Activated gamma-delta T cell treated with Interleukin-2 at 50 U/mL for 16 hours (primary cell): Measurements from ENCODE around the gene HCFC1.

Experiments used
- DNase-seq: peaks from one replicate; pipeline ENCODE4 v3.0.0-alpha.2; 2020

Gene HCFC1

DNA sequence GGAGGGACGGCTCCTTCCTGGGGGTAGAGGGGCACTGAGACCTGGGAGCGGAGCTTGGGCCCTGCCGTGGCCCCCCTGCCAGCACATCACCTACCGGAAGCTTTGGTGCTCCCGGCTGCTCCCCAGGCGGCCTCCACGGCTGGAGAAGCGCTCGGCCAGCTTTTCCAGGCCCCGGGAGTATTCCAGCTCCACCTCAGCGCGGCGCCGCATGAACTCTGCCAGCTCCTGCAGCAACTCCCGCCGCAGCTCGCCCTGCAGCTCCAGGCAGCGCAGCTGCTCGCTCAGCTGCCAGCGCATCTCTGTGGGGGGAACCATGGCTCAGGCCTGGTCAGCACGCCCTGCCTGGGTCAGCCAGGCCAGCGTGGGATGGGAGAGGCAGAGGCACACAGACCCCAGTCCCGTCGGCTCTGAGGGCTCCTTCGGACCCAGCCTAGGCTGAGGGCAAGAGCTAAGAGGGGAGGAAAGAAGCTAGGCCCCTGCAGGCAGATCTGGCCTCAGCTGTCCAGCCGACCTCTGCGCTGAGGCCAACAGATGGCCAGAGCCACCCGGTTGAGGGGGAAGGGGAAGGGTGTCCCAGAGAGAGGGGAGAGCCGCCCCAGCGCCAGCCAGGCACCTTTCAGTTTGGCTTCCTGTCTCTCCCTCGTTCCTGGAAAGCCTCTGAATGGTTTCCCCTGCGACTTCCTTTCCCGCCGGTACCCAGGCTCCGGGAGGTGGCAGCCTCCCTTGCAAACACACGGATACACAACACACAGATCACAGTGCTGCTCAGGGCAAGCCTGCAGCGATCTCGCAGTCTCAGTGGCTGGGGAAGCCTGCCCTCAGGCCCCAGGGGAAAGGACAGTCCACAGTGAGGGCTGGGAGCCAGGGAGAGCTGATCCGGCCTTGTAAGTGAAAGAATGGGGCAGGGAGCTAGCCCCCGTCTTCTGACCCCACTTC lies 49.8 kb downstream of the HCFC1 start:
- DNase-seq = no peak

DNA sequence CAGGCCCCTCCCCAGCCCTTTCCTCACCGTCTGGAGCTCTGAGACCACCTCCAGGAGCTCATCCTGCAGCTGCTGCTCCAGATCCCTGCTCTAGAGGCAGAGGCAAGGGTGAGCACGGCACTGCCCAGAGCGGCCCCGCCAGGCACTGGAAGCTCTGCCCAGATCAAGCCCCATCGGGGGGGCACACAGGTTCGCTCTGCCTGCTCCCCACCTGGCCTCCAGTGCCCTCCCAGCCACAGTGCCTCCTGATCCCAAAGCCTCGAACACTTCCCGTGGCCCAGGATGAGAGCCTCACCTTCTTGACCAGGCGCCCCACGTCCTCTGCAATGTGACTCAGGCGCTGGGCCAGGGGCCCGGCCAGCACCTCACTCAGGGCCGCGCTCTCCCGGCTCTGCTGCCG lies 50.5 kb downstream of the HCFC1 start:
- no peak for DNase-seq

DNA sequence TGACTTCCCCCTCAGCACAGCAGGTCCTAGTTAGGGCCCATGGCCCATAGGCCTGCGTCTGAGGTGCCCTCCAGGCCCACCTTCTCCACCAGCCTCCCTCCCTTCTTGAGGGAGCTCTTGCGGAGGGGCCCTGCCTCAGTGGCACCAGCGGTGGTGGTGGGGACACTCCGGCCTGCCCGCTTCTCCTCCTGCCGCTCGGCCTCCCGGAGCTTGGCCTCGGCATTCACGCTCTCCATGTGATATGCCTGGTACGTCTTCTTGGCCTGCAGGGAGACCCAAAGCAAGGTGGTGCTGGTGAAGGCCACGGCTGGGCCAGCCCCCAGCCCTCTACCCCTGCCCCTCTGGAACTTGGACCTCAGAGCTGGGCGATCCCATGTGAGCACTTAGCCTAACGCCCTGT lies 51.1 kb downstream of the HCFC1 start:
- no peak for DNase-seq

DNA sequence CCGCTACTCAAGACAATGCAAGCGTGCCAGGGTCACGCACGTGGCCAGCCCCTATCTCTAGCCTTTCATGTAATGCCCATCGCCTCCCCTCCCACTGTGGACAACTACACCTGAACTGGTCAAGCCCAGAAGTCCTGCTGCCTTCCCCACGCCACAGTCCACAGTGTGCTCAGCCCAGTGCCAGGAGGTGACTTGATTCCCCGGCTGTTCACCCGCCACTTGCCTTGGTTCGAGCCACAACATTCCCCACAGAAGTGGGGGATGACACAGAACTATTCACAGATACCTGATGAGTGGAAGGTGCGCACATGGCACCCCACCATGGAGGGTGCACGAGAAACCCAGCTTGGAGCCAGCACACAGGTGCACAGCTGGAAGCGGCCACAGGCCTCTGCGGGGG lies 52.3 kb downstream of the HCFC1 start:
- no peak for DNase-seq

DNA sequence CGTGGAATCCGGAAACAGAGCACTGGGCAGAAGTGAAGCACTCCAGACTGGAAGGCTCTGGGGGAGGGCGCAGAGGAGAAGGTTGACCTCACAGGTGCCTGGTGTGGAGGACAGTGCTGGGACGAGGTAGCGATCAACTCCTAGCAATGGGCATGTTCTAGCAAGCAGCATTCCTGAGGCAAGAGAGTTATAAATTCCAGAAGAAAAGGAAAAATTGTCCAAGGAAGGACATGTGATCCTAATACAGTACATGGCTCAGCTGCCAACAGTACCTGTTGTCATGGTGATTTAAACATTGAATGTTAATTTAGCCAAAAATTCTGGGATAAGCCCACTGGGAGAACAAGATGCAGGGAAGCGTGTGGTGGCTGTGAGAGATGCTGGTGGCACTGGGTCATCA lies 53.7 kb downstream of the HCFC1 start:
- no peak for DNase-seq

DNA sequence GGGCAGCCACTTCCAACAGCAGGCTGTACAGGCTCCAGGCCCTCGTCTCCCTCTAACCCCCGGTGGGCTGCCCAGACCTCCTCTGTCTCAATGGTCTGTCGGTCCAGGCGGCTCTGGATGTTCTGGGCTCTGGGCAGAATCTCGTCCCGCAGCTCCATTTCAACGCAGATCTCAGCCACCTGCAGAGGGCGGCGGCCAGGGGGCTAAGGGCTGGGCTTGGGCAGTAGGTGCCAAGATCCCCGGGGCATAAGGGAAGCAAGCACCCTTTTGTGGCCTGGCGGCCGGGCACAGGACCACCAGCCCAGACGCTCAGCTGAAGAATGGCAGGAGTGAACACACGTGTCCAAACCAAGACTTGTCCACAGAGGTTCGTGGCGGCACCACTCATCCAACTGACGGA lies 57.9 kb downstream of the HCFC1 start:
- no peak for DNase-seq

DNA sequence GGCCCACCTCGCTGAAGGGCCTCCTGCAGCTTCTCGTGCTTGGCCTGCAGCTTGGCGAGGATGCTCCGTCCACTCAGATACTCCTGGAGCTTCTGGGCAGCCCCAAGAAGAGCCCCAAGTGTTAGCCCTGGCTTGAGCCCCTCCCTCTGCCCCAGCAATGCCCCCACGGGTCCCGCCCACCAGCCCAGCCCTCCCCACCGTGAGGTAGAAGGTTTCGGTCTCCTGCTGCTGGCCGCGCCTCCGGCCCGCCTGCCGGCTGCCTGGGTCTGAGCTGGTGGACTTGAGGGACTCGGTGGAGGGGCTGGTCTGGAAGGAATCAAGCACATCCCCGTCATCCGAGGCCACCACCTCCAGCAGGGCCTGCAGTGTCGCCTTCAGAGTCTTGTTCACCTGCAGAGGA lies 58.4 kb downstream of the HCFC1 start:
- DNase-seq = no peak

DNA sequence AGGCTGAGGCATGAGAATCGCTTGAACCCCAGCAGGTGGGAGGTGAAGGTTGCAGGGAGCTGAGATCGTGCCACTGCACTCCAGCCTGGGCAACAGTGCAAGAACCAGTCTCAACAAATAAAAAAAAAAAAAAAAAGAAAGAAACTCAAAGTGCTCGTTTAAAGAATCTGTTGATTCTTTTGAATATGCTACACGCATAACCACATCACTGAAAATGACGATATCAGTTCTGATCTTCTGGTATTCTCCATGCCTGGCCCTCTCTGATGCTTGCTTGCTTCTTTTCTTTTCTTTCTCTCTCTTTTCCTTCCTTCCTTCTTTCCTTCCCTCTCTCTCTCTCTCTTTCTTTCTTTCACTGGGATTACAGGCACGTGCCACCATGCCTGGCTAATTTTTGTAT lies 59.8 kb downstream of the HCFC1 start:
- no peak for DNase-seq

DNA sequence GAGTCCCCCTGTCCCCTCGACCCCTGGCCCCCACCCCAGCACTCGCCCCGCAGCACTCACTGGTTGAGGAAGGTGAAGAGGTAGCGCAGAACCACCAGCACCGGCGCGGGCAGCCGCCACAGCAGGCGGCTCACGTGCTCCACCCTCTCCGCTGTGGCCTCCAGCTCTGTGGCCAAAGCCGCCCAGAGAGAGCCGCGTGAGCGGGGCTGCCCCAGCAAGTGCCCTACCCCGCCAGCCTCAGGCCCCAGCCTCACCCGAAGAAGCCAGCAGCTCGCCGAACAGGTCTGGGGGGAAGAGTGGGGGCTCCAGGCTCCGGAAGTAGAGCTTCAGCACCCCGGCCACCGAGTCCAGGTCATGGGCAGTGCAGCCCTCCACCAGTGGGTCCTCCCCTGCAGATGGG lies 61.2 kb downstream of the HCFC1 start:
- DNase-seq = no peak

DNA sequence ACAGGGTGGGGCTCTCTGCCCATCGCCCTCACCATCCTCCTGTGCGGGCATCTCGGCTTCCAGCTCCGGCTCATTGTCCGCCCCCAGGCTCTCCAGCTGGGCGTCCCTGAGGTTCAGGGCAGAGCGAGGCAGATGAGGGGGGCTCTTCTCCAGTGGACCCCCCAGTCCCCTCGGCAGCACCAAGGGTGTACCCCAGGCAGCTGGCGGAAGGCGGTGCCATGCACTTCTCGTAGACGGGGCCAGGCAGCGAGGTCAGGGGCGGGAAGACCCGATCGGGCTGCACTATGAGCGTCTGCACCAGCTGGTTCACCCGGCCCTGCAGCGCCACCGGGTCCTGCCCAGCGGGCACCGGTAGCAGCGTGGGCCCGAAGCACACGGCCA lies 61.6 kb downstream of the HCFC1 start:
- no peak for DNase-seq

DNA sequence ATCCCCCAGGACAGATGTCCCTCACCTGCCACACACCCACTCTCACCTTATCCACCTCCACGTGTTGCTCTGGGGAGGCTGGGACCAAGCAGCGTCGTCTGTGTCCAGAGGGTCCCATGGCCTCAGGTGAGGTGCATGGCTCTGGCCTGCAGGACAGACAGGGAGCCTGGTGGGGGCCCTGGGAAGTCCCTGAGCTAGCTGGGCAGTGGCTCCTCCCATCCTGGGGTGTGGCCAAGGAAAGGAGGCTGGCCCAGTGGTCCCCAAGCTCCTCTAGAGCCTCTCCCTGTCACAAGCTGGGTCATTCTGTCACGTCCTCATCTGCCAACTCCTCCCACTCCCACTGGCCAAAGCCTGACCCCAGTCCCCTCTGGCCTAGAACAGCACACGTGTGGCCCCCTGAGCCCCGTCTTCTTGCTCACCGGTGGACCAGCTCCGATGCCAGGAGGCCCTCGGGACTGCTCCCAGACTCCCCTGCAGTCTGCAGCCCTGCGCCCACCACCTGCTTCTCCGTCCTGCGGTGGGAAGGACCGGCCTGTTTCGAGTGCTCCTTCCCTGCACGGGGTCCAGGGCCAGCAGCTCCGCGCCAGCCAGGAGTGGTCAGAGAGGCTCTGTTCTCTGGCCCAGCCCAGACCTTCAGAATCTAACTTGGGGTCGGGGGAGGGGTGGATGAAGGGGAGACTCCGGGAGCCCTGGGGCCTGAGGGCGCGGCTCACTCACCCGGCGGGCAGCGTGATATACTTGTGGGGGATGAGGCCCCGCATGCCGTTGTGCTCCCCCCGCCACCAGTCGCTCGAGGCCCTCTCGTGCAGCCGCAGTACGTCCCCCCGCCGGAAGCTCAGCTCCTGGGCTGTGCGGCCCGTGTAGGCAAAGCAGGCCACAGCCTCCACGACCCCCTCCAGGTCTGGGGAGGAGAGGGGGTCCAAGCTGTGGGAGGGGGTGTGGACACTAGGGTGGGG lies 62.3 kb downstream of the HCFC1 start:
- no peak for DNase-seq

DNA sequence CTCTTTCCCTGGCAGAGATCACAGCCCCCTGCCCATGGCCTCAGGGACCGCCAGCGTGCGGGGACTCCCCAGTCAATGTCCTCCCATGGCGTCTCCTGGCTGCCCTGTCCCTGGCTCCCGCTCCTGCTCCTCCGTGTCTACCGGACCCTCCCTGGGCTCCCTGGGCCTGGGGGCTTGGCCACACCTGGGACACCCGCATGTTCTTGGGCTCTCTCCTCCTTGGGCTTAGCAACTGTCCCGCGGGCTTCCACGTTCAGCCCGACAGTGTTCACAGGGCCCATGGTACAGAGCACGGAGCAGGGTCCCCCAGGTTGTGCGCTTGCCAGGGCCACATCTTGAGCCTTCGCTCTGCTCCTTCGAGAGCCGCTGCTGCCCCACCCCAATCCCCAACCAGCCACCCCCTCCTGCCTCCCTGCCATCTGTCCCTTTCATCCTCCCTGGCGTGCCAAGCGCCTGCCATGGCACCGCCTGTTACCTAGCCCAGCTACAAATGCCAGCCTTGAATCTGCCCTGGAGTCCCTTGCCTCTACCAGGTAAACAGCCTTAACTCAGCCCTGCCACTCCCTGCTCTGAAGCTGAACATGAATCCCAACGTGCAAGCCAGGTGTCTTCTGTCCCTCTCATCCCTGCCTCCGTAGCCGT lies 63.3 kb downstream of the HCFC1 start:
- no peak for DNase-seq

DNA sequence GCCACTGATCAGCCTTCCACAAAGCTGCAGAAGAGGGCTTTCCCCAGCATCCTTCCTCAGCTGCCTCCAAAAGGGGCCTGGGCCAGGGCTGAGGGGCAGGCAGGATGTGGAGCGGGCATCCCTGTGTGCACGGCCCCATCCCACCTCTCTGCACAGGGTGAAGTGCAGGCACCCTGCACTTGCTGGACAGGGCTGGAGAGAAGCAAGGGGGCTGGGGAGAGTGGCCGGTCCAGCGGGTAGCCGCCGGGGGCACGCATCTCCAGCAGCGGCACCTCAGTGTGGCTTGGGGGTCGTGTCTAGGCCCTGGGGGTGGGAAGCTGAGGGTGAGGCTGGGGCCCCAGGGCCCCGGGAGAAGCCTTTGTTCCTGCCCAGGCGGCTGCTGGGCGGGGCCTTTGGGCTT lies 64.2 kb downstream of the HCFC1 start:
- DNase-seq = no peak

DNA sequence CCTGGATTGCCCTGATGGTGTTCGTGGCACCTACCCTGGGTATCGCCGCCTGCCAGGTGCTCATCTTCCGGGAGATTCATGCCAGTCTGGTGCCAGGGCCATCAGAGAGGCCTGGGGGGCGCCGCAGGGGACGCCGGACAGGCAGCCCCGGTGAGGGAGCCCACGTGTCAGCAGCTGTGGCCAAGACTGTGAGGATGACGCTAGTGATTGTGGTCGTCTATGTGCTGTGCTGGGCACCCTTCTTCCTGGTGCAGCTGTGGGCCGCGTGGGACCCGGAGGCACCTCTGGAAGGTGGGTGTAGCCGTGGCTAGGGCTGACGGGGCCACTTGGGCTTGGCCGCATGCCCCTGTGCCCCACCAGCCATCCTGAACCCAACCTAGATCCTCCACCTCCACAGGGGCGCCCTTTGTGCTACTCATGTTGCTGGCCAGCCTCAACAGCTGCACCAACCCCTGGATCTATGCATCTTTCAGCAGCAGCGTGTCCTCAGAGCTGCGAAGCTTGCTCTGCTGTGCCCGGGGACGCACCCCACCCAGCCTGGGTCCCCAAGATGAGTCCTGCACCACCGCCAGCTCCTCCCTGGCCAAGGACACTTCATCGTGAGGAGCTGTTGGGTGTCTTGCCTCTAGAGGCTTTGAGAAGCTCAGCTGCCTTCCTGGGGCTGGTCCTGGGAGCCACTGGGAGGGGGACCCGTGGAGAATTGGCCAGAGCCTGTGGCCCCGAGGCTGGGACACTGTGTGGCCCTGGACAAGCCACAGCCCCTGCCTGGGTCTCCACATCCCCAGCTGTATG lies 65.3 kb downstream of the HCFC1 start:
- no peak for DNase-seq

DNA sequence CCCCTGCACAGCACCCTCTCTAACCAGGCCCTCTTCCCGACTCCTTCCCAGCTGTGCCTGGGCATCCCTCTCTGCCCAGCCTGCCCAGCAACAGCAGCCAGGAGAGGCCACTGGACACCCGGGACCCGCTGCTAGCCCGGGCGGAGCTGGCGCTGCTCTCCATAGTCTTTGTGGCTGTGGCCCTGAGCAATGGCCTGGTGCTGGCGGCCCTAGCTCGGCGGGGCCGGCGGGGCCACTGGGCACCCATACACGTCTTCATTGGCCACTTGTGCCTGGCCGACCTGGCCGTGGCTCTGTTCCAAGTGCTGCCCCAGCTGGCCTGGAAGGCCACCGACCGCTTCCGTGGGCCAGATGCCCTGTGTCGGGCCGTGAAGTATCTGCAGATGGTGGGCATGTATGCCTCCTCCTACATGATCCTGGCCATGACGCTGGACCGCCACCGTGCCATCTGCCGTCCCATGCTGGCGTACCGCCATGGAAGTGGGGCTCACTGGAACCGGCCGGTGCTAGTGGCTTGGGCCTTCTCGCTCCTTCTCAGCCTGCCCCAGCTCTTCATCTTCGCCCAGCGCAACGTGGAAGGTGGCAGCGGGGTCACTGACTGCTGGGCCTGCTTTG lies 66.0 kb downstream of the HCFC1 start:
- DNase-seq = no peak

DNA sequence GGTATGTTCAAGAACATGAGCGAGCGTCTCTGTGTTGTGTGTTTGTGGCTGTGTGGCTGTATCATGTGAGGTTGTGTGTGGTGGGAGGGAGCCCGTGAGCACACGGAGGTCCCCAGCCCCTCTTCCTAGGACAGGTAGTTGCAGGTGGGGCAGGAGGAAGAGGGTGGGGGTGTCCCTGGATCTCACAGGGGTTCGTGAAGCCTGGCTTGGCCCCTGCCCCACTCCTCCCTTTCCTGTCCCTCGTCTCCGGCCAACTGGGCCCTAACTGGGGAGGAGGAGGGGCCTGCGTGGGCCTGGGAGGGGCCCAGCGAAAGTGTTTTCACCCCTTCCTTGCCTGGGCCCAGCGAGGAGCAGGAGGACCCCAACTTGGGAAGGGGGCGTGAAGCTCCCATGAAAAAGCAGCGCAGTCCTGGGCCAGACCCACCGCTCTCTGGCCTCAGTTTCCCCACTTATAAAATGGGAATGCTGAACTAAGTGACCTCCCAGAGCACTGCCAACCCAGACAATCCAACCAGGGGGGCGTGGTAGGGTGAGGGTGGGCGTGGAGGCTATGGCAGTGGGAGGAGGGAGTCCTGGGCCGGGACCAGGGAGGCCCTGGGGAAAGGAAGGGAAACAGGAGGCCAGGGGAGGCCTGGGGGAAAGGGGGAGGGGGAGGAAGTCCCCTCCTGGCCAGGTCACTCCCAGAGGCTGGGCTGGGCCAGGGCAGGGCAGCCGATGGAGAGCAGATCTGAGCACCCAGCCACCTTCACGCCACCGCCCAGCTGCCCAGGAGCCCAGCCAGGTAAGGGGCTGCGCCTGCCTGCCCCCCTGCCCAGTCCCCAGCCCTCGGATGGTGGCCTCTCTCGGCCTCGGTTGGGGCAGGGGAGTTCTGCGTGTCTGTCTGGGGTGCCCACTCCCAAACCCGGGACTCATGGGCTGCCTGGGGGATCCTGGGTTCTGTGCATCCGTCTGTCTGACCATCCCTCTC lies 67.3 kb downstream of the HCFC1 start, which contains the start of gene AVPR2:
Gene AVPR2 (plus strand): TSS at position 683 of the 967 bp plus-strand sequence. CDS start 473 bp downstream, outside the sequence.
- no peak for DNase-seq

DNA sequence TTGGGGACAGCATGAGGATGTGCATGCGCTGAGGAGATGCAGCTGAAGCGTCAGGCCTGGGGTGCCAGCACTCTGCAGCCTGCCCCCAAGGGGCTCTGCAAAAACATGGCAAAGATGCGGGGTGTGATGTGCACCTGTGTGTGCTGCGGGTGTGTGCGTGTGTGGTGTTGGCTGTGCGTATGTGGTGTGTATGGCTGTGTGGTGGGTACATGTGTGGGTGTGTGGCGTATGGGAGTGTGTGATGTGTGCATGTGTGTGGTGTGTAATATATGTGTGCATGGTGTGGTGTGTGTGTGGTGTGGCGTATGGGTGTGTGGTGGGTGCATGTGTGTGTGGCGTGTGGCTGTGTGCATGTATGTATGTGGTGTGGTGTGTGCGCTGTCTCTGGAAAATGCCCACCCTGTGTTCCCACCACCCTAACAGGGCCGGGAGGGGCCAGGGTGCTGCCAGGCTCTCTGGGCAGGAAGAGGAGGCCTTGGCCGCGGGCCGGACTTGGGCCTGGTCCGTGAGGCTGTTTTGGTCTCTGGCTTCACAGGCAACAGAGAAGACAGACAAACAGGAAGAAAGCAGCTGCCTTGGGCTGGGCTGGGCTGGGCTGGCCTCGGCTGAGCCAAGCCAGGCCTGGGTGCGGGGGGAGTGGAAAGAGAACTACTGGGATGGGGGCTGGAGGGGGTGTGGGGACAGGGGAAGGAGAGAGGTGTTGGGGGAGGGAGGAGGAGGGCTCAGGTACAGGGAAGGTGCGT lies 68.2 kb downstream of the HCFC1 start:
- DNase-seq = no peak

DNA sequence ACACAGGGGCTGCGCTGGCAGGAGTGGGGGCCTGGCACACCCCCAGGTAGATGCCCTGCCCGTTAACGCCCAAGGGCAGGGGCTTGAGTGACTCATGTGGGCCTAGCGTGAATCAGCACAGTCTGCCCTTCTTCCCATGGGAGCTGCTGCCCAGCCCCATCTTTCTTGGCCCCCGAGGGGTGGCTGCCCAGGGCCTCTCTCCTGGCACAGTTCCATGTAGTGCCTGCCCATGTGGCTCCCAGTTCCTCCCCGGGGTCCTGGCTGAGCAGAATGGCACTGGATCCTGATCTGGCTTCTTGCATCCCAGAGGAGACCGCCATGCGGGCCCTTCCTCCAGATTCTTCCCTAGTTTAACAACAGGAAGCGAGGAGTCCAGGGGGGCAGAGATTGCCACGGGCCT lies 69.2 kb downstream of the HCFC1 start:
- DNase-seq = no peak

DNA sequence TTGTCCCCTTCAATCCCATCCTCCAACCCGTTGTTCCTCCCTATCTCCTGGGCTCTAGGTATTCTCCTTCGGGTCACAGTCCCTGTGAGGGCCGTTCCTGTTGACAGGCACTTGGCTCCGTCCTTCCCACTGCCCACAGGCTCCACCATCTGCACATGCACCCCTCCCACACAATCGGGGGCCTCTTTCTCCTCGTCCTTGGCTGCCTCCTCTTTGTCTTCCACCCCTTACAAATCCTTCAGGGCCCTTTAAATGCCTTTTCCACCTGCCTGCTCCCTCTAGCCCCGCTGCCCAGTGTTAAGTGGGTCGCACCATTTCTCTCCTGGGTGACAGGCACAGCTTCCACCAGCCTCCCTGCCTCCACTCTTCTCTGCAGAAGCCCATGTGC lies 69.9 kb downstream of the HCFC1 start:
- DNase-seq = no peak
